ENCODE data around the gene BCL2.

The BCL2 gene

GRCh38 chr18:63074981-63075404 lies 244.6 kb downstream of the BCL2 start:
- peak; percentile 36 for DNase-seq

GRCh38 chr18:63073481-63073880 lies 246.1 kb downstream of the BCL2 start:
- no peak for DNase-seq
